ENCODE results near the gene PITX1.

DNA sequence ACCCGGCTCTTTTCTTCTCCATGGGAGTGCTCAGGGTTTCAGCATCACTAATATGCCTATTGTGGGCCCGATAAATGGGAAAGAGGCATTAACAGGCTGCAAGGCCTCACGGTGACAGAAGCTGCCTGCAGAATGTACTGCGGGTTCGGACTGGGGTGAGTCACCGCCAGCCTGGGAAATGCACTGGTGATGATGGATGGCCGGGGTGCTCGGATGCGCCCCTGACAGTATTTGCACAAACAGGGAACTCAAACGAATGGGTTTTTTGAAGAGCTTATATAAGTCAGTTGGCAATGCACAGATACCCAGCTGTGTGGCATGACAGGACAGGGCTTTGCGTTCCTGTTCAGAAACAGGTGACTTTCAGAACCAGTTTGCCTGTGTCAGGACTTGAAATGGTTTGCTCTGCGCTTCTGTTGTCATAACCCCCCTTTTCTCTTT is 42.0 kb upstream of the PITX1 start:
- TF ChIP-seq, protein P1, sequence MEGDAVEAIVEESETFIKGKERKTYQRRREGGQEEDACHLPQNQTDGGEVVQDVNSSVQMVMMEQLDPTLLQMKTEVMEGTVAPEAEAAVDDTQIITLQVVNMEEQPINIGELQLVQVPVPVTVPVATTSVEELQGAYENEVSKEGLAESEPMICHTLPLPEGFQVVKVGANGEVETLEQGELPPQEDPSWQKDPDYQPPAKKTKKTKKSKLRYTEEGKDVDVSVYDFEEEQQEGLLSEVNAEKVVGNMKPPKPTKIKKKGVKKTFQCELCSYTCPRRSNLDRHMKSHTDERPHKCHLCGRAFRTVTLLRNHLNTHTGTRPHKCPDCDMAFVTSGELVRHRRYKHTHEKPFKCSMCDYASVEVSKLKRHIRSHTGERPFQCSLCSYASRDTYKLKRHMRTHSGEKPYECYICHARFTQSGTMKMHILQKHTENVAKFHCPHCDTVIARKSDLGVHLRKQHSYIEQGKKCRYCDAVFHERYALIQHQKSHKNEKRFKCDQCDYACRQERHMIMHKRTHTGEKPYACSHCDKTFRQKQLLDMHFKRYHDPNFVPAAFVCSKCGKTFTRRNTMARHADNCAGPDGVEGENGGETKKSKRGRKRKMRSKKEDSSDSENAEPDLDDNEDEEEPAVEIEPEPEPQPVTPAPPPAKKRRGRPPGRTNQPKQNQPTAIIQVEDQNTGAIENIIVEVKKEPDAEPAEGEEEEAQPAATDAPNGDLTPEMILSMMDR (IDR thresholded peaks at IDR 0.05): no peak
- no peak for TF ChIP-seq POLR2A (IDR thresholded peaks at IDR 0.05)
